Right ventricle myocardium superior (tissue), 1 donor: ENCODE results near the gene RPS21. TPM values are rescaled to one million over a fixed set of nuclear protein-coding genes. Genes with fewer than 3 reads are reported as not detected.

Experiments used
- ATAC-seq: fragments of 200-7000 bp; cut with Tn5 transposase; one replicate; pipeline ENCODE4 v1.9.1; 2020; ENCODE audit warnings: mild to moderate bottlenecking; ENCODE audit not compliant: poor library complexity
- DNase-seq: peaks from one replicate; pipeline ENCODE4 v3.0.0-alpha.2; 2020
- intact Hi-C: fragments of 100-400 bp; cut with DNase I; formaldehyde crosslinking; loops from one replicate; pipeline ENCODE4 v1.11.2; 2022
- total RNA-seq: library from RNA; stranded (reverse); fragmentation: NEBNext Ultra II Directional; extraction: Animal tissue kit (Norgen Biotek cat#: 25700); gene quantifications from one replicate; pipeline ENCODE4 v1.2.1, GENCODE V29; 2021
- donor health status: DM: no; HTN: yes; CAD: no; lungs with severe emphysema.

RPS21 gene
- total RNA-seq, 1 donor from 2014 or later, result 732 TPM

GRCh38 chr20:62404112-62404665 lies 17.3 kb downstream of the RPS21 start:
- DNase-seq (no peak), ATAC-seq (no peak)
- intact Hi-C loops, result no loop called here

- ATAC-seq, result no peak
- intact Hi-C loops, result no loop called here
- DNase-seq, result no peak
Observed at GRCh38 chr20:62404761-62405107, 17.8 kb downstream of the RPS21 start.

GRCh38 chr20:62405108-62405980 lies 18.4 kb downstream of the RPS21 start:
- intact Hi-C loops, result no loop called here
- peak; percentile 70 for DNase-seq
- peak; percentile 38 for ATAC-seq

GRCh38 chr20:62405981-62406513 lies 19.1 kb downstream of the RPS21 start:
- intact Hi-C loops, result no loop called here
- ATAC-seq (peak; percentile 34), DNase-seq (no peak)

GRCh38 chr20:62406635-62407176 lies 19.8 kb downstream of the RPS21 start:
- no peak for ATAC-seq

GRCh38 chr20:62407221-62407992 lies 20.5 kb downstream of the RPS21 start, which contains the start of gene CABLES2:
Gene CABLES2 (minus strand): TSS chr20:62407285. CDS start chr20:62407276, 9 bp downstream.
- peak; percentile 92 for ATAC-seq
- DNase-seq, result peak; percentile 97
- intact Hi-C loops, result no loop called here

More at GRCh38 chr20:62406635-62407176, 19.8 kb downstream of the RPS21 start:
- no peak for DNase-seq
- intact Hi-C loops, result no loop called here

GRCh38 chr20:62408055-62408454 lies 21.2 kb downstream of the RPS21 start:
- intact Hi-C loops, result no loop called here
- ATAC-seq, result no peak
- DNase-seq, result no peak

GRCh38 chr20:62408640-62409039 lies 21.7 kb downstream of the RPS21 start:
- DNase-seq (no peak), ATAC-seq (no peak)
- intact Hi-C loops, result no loop called here

GRCh38 chr20:62409086-62409853 lies 22.4 kb downstream of the RPS21 start:
- ATAC-seq (no peak), DNase-seq (no peak)
- intact Hi-C loops, result no loop called here

- DNase-seq, result peak; percentile 74
- ATAC-seq, result peak; percentile 24
- intact Hi-C loops, result no loop called here
Observed at GRCh38 chr20:62409931-62410745, 23.2 kb downstream of the RPS21 start.

- intact Hi-C loops, result no loop called here
- ATAC-seq, result no peak
Observed at GRCh38 chr20:62410746-62411478, 24.0 kb downstream of the RPS21 start.

GRCh38 chr20:62411479-62412193 lies 24.7 kb downstream of the RPS21 start:
- ATAC-seq (no peak), DNase-seq (no peak)
- intact Hi-C loops, result no loop called here

More at GRCh38 chr20:62410746-62411478, 24.0 kb downstream of the RPS21 start:
- no peak for DNase-seq

- intact Hi-C loops, result no loop called here
- DNase-seq, result no peak
- ATAC-seq, result no peak
Observed at GRCh38 chr20:62412194-62413024, 25.5 kb downstream of the RPS21 start.

- intact Hi-C loops, result no loop called here
- ATAC-seq (no peak), DNase-seq (no peak)
Observed at GRCh38 chr20:62413025-62413570, 26.2 kb downstream of the RPS21 start.

- DNase-seq (no peak), ATAC-seq (no peak)
- intact Hi-C loops, result no loop called here
Observed at GRCh38 chr20:62413896-62414481, 27.1 kb downstream of the RPS21 start.
